Mammary epithelial cell (primary cell): ENCODE data around the gene BCR.

Experiments
- EZH2 ChIP-seq: IDR thresholded peaks from 2 replicates; pipeline ENCODE4 v1.6.1; 2012; ENCODE audit warnings: low read length, inconsistent platforms, borderline replicate concordance
- TF ChIP-seq, protein P1 (sequence below), 2 donors: IDR thresholded peaks in 1 of 2; conservative IDR thresholded peaks in 1 of 2; 2 replicates each; pipeline ENCODE4 v1.5.1; 2011 to 2012; ENCODE audit warnings: inconsistent platforms in 2 of 2, low read length in 2 of 2, mild to moderate bottlenecking in 2 of 2, control low read depth in 1 of 2, low read depth in 1 of 2; ENCODE audit not compliant: insufficient read depth in 1 of 2; ENCODE audit errors: extremely low read depth in 1 of 2

DNA sequence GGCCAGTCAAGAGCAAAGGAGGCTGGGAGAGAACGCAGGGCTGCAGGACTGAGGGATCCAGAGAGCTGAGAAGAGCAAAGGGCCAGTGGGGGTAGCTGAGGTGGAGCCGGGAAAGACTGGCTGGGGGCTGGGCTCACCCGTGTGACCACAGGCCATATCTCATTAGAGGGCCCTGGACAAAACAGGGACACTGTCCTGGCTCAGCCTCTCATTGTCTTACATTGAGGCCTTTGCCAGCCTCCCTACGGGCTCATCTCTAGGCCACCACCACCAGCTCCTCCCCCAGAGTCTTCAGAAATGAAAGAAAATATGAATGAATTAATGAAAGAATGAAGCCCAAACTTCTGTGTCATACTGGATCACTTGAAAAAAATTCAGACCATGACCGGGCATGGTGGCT, 25.8 kb upstream of the BCR start:
- TF ChIP-seq, protein P1, sequence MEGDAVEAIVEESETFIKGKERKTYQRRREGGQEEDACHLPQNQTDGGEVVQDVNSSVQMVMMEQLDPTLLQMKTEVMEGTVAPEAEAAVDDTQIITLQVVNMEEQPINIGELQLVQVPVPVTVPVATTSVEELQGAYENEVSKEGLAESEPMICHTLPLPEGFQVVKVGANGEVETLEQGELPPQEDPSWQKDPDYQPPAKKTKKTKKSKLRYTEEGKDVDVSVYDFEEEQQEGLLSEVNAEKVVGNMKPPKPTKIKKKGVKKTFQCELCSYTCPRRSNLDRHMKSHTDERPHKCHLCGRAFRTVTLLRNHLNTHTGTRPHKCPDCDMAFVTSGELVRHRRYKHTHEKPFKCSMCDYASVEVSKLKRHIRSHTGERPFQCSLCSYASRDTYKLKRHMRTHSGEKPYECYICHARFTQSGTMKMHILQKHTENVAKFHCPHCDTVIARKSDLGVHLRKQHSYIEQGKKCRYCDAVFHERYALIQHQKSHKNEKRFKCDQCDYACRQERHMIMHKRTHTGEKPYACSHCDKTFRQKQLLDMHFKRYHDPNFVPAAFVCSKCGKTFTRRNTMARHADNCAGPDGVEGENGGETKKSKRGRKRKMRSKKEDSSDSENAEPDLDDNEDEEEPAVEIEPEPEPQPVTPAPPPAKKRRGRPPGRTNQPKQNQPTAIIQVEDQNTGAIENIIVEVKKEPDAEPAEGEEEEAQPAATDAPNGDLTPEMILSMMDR (conservative IDR thresholded peaks at IDR 0.05 in 1 of 2, IDR thresholded peaks at IDR 0.05 in 1 of 2; ENCODE audit: extremely low read depth in 1 of 2, insufficient read depth in 1 of 2, low read depth in 1 of 2, low read length in 2 of 2), result no peak
- TF ChIP-seq EZH2, result no peak
